MG63 (cell line): Measurements from ENCODE around the gene LRRN2. TPM values are rescaled to one million over a fixed set of nuclear protein-coding genes. Genes with fewer than 3 reads are reported as not detected.
A peak's percentile ranks its signal among the peaks of the same experiment; 100 is the strongest.

Source experiments
- DNase-seq: peaks from one replicate; pipeline ENCODE4 v3.0.0-alpha.2; 2020
- H3K27me3 ChIP-seq: fragments of 250-450 bp; sonication (Bioruptor Pico); 2 replicates; pipeline ENCODE4 v1.5.1; 2020; ENCODE audit warnings: mild to moderate bottlenecking, moderate library complexity
- H3K36me3 ChIP-seq: fragments of 250-450 bp; sonication (Bioruptor Pico); 2 replicates; pipeline ENCODE4 v1.5.1; 2020; ENCODE audit warnings: mild to moderate bottlenecking, moderate library complexity
- H3K4me3 ChIP-seq: fragments of 250-450 bp; sonication (Bioruptor Pico); 2 replicates; pipeline ENCODE4 v1.5.1; 2020; ENCODE audit warnings: mild to moderate bottlenecking, moderate library complexity
- H3K9me3 ChIP-seq: fragments of 250-450 bp; sonication (Bioruptor Pico); 2 replicates; pipeline ENCODE4 v1.5.1; 2020; ENCODE audit warnings: mild to moderate bottlenecking, moderate library complexity
- total RNA-seq: library from RNA; depleted of rRNA; stranded (reverse); fragments of >200 nt; shearing (Covaris generic); gene quantifications from 2 replicates; pipeline ENCODE4 v1.2.3, GENCODE V29; 2014; ENCODE audit warnings: low replicate concordance

The LRRN2 gene
- total RNA-seq, 1 experiment from 2014 or later, result 3.4 TPM

DNA sequence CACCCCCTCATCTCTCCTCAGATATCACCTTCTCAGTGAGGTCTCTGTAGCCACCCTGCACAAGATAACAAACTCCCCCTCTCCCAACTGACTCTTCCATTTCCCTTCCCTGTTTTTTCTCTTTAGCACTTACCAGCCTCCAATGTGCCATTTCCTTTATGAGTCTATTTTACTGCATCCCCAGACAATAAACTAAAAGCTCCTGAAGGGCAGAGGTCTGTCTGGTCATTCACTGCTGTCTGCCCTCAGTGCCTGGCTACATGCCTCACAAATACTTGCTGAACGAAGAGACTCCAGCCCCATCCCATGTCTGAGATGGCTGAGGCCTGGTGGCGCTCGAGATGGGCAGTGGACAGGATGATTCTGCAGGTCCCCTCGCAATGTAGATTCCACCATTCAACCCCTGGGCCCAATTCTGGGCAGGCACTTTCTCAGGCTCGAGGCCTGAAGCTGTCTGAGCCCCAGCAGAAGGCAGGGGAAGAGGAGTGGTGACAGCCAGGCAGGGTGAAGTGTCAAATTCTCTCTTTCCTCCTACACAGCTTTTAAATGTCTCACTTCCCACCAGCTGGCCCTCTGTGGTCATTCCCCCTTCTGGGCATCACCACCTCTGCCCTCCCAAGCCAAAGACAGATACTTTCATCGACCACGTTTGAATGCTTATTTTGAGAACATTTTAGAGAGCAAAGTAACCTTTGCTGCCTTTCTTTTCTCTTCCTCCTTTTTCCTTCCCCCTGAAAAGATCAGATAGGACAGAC is 6.6 kb downstream of the LRRN2 start:
- no peaks in the 10 kb centered on the region for H3K27me3 ChIP-seq
- H3K9me3 ChIP-seq, result no peaks in the 10 kb centered on the region
- H3K36me3 ChIP-seq, result no peaks in the 10 kb centered on the region
- DNase-seq, result no peak
- no peak overlapping the region for H3K4me3 ChIP-seq

DNA sequence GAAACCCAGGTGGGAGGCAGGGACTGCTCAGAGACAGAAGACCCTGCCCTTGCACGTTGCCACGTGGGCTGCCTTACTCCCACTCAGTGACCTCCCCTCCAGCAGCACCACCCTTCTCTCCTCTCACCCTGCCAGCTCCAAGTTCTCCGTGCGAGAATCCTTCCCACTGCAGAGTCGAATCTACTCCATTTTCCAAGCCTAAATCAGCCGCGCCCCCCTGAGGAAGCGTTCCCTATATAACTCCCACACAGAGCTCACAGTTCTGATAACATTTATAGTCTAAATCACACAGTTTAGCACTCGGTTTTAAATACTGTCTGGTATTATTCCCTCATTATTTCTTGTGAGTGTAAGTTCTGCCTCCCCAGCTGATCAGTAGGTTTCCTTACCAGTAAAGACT is 7.7 kb downstream of the LRRN2 start:
- Histone ChIP-seq H3K9me3 (no peaks in the 10 kb centered on the region), H3K27me3 (no peaks in the 10 kb centered on the region), H3K4me3 (no peak overlapping the region), H3K36me3 (no peaks in the 10 kb centered on the region)
- no peak for DNase-seq

DNA sequence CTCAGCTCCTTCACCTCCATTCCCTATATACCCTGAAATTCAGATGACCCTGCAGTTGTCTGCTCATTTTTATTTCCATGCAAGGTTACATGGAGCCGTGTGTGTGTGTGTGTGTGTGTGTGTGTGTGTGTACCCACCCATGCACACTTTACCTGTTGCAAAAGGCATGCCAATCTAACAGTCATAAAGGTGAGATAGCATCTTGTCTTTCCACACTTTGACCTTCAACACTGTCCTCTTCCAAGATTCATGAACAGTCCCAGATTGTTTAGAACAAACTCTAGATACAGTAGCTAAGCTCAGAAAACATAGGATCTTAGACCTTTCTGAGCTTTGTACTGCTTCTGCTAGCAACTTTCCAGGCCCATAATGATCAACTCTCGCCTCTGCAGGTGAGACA is 9.5 kb downstream of the LRRN2 start:
- H3K4me3 ChIP-seq, result no peak overlapping the region
- no peak for DNase-seq
- H3K9me3 ChIP-seq, result no peaks in the 10 kb centered on the region
- no peaks in the 10 kb centered on the region for H3K36me3 ChIP-seq
- no peaks in the 10 kb centered on the region for H3K27me3 ChIP-seq

DNA sequence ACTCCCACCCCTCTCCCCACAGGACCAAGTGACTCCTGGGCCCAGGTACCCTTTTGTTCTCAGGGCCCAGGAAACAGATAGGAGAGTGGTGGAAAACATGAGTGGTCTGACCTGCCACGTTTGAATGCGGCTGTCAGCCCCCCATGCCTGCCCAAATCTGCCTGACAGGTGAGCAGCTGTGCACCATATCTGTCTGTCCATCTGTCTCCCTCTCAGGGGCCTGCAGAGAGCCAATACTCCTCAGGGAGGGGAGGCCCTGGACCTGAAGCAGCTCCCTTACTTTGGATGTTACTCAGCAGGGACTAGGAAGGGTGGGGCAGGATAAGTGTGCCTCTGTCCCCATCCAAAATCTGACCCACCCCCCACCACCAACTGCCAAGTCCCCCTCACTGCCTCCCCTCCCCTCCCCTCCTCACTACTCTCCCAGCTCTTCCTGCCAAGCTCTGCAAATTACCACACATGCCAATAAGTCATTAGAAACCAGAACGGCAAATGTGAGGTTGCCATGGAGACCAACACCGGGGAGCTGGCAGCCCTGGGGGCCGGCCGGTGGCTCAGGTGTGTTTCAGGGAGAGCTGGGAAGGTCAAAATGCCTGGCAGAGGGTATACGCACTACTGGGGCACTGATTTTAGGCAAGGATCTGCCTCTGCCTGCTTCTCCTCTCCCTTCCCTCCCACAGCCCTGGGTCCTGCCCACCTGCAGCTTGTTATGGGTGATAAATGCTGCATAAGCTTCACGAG is 11.5 kb downstream of the LRRN2 start:
- no peak for DNase-seq
- Histone ChIP-seq H3K4me3 (no peak overlapping the region), H3K36me3 (no peaks in the 10 kb centered on the region), H3K9me3 (no peaks in the 10 kb centered on the region), H3K27me3 (no peaks in the 10 kb centered on the region)

DNA sequence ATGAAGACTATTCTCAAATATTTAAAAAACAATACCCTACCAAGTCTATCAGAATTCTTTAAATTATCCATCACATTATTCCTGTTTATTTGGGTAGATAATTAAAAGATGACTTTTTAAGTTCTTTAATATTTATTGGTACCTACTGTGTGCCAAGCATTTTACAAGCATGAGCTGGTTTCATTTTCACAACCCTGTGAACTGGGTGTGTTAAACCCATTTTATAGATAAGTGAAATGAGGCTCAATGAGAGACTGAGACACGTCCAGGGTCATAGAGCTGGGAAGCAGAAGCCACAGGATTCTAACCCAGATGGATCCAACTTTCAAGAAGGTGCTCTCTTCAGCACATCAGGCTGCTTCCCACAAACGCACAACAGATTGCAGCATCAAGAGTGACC is 12.3 kb downstream of the LRRN2 start:
- Histone ChIP-seq H3K36me3 (no peaks in the 10 kb centered on the region), H3K4me3 (no peak overlapping the region), H3K27me3 (no peaks in the 10 kb centered on the region), H3K9me3 (no peaks in the 10 kb centered on the region)
- DNase-seq, result no peak

DNA sequence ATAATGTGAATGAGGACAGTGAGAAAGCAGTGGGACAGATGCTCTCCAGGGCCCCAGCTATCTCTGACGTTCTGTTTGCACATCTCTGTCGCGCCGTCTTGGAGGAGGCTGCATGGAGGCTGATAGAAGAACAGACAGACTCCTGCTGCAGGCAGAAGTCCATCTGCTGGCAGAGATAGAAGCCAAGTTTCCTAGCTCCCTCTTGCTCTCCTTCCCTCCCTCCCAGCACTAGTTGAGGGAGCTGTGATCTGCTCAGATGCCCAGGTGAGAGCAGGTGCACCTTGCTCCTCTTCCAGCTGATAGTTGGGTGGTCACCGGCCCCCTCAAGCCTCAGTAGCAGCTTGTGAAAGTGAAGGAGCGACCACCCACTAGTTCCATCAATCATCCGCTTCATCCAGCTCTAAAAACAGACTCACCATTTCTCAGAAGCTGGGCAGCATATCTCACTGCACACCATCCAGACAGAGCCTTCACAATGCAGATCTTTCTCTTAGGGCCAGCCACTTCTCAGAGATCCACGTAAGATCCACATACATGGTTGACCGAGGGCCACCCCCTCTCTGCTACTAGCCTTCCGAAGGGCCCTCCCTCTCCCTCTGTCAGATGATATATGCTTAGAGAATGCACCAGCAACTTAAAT is 12.9 kb downstream of the LRRN2 start:
- no peak for DNase-seq
- Histone ChIP-seq H3K27me3 (no peaks in the 10 kb centered on the region), H3K36me3 (no peaks in the 10 kb centered on the region), H3K9me3 (no peaks in the 10 kb centered on the region), H3K4me3 (no peak overlapping the region)

DNA sequence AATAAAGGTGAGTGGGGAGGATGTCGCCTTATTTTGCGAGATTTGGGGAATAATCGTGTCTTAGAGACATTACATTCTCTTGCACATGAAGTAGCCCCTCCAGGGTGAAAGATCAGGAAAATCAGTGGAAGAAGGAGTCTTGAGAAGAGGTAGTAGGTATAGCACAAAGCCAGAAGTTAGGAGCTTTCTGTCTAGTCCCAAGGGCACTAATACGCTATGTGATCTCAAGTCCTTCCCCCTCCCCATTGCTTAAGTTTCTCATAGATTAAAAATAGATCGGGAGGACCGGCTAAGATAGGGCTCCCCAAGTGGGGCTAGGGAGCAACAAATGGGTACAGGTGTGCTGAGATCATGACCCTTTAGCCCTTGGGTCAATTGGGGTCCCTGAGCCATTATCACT is 13.5 kb downstream of the LRRN2 start:
- no peak for DNase-seq
- Histone ChIP-seq H3K4me3 (no peak overlapping the region), H3K9me3 (no peaks in the 10 kb centered on the region; the same call in 1 of the 2 replicates), H3K27me3 (no peaks in the 10 kb centered on the region), H3K36me3 (no peaks in the 10 kb centered on the region)

DNA sequence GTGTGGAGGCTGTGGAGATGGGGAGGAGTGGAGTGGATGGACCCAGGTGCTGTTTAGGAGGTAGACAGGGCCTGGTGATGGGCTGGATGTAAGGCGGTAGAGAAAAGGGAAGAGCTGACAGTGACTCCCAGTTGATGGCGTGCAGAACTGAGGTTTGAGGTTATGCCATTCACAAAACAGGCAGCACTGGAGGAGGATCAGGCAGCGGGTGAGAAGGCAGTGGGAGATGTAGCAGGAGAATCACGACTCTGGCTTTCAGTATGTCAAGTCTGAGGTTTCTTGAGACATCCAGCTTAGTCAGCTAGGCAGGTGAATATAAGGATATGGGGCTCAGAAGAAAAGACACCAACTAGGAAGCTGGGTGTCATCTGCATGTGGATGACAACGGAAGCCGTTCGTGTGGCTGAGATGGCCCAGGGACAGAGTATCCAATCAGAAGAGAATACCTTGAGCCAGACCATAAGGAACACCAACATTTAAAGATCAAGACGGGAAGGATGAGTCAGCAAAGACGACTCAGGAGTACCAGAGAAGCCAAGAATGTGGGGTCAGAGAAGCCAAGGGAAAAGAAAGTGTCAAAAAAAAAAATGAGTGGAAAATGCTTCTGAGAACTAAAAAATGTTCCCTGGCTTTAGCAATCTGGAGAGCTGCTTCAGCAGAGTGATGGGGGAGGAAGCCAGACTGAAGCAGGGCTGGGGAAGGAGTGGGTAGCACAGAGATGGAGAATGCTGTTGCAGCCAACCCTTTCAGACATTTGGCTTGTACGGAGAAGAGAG is 15.2 kb downstream of the LRRN2 start:
- DNase-seq, result peak; percentile 50
- Histone ChIP-seq H3K27me3 (no peaks in the 10 kb centered on the region), H3K9me3 (no peaks in the 10 kb centered on the region; the same call in 1 of the 2 replicates), H3K36me3 (no peaks in the 10 kb centered on the region), H3K4me3 (no peak overlapping the region)

DNA sequence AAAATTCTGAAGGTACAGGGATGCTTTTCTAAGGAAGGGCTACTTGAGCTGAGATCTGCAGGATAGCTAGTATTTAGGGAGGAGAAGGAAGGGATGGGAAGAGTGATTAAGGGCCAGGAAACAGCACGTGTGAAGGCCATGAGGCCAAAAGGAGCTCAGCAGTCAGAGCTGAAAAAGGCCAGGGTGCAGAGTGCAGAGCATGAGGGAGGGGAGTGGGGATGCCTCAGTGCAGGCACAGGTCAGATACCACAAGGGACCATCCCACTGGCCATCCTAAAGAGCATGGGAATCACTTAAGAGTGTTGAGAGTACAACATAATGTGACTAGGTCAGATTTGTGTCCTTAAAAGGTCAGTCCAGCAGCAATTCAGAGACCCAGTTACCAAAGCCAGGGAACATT is 16.0 kb downstream of the LRRN2 start:
- Histone ChIP-seq H3K36me3 (no peaks in the 10 kb centered on the region), H3K4me3 (no peak overlapping the region), H3K9me3 (no peaks in the 10 kb centered on the region; the same call in 1 of the 2 replicates), H3K27me3 (no peaks in the 10 kb centered on the region)
- DNase-seq, result no peak

DNA sequence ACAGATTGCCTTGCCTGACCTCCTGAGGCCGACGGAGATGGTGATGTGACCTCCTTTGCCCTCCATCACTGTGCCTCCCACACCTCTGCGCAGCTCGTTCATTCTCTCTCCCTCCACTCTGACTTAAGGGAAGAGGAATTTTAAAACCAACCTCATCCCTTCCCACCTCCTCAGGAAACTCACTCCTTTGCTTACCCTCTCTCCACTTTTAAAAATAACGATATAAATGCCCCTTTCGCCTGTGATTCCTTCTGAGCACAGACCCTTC is 21.2 kb downstream of the LRRN2 start:
- no peaks in the 10 kb centered on the region; the same call in 1 of the 2 replicates for H3K9me3 ChIP-seq
- no peak overlapping the region for H3K4me3 ChIP-seq
- DNase-seq, result no peak
- no peaks in the 10 kb centered on the region for H3K27me3 ChIP-seq
- no peaks in the 10 kb centered on the region for H3K36me3 ChIP-seq

DNA sequence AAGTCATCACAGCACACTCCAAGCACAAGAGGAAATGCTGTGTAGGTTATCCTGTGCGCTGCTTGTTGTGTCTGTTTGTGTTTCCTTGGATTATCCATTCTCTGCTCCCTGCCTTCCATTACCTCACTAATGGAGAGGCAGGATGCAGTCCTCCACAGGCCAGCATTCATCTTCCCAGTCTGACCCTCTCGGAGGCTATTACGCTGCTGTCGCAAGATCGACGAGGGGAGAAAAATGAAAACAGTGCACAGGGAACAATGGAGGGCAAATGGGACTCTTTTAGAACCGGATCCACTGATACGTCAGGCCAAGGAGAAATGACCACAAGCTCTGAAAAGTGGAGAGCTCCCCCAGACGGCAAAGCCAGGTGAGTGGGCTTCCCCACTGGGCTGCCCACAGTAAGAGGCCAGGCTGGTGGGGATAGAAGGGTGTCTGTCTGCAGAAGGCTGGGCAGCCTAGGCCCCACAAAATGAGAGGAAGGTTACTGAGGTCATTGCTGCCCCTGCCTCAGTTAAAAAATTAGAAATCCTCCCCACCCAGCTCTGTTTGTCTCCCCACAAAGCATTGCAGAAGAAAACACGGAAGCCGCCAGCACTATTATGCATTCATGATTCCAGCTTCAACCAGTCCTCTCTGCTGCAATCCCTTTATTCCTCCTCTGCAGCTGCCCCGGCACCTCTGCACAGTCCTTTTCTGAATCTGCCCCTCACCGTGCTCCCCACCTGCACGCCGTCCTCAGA is 21.7 kb downstream of the LRRN2 start:
- H3K4me3 ChIP-seq, result no peak overlapping the region
- H3K9me3 ChIP-seq, result no peaks in the 10 kb centered on the region; the same call in 1 of the 2 replicates
- no peaks in the 10 kb centered on the region for H3K27me3 ChIP-seq
- no peaks in the 10 kb centered on the region for H3K36me3 ChIP-seq
- DNase-seq, result no peak

DNA sequence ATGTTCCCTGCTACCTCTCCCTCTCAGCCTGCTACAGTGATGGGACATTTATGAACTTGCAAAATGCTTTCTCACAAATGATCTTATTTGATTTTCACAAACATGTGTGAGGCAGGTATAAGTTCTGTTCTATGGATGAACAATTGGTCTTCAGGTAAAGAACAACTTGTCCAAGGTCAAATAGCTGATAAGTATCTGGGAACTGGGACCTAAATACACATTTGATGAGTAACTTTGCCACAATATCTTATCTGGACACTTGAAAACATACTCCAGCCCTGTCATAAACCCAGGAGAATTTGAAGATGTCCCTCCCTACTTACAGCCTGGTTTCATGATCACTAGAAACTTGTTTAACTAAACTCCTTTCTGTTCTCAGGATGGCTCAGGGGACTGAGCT is 23.0 kb downstream of the LRRN2 start:
- no peaks in the 10 kb centered on the region for H3K36me3 ChIP-seq
- no peaks in the 10 kb centered on the region; the same call in 1 of the 2 replicates for H3K9me3 ChIP-seq
- no peak for DNase-seq
- H3K4me3 ChIP-seq, result no peak overlapping the region
- no peaks in the 10 kb centered on the region for H3K27me3 ChIP-seq

DNA sequence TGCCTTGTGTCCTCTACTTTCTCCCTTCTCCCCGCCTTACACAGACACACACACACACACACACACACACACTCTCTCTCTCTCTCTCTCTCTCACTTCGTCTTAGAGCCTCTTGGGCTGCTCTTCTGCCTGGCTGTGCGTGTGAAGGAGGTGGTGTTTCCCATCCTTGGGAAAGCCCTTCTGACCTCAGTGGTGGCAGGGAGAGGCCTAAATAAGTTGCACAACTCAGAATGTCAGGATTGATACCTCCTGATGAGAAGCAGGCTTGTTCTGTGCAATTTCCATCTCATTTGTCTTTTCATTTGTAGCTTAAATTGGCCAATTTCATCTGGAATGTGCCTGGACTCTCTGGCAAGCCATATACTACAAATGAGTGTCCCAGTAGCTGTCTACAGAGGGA is 25.0 kb downstream of the LRRN2 start:
- no peaks in the 10 kb centered on the region for H3K36me3 ChIP-seq
- H3K27me3 ChIP-seq, result no peaks in the 10 kb centered on the region
- no peak for DNase-seq
- no peaks in the 10 kb centered on the region for H3K9me3 ChIP-seq
- H3K4me3 ChIP-seq, result no peak overlapping the region

DNA sequence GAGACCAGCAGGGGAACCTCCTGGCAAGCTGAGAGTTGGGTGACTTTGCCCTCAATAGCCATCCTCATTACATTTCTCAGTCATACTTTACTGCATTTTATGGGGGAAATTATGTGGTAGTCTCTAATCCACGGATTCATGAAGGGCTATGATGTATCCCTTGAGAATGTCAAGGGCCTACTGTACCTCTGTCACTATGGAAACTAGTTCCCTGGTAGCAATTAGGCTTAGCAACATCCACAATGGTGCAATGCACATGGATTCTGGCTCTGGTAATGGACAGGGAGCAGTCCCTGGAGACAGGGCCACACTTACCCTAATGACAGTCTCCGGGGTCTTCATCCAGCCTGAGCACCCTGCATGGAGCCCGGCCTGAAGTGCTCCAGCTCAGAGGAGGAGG is 26.5 kb downstream of the LRRN2 start:
- H3K27me3 ChIP-seq, result no peaks in the 10 kb centered on the region
- H3K9me3 ChIP-seq, result no peaks in the 10 kb centered on the region
- no peak overlapping the region for H3K4me3 ChIP-seq
- H3K36me3 ChIP-seq, result no peaks in the 10 kb centered on the region
- no peak for DNase-seq

DNA sequence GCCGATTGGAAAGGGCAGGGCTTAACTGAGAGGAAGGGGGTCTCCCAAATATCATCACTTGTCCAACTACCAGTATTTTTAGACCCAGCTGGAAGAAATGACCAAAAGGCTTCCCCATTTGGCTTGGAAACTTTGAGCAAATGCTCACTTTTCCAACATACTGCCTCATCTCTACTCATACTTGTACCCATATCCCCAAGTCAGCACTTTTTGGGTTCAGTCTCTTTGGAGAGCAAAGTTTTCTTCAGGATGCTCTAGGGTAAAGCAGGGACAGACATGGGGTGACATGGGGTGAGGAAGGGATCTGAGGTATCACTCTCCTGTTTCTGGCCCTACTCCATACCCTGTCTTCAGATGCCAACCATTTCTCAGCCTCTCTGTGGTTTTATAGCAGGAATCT is 27.2 kb downstream of the LRRN2 start:
- Histone ChIP-seq H3K27me3 (no peaks in the 10 kb centered on the region), H3K9me3 (no peaks in the 10 kb centered on the region), H3K36me3 (no peaks in the 10 kb centered on the region), H3K4me3 (no peak overlapping the region)
- no peak for DNase-seq

DNA sequence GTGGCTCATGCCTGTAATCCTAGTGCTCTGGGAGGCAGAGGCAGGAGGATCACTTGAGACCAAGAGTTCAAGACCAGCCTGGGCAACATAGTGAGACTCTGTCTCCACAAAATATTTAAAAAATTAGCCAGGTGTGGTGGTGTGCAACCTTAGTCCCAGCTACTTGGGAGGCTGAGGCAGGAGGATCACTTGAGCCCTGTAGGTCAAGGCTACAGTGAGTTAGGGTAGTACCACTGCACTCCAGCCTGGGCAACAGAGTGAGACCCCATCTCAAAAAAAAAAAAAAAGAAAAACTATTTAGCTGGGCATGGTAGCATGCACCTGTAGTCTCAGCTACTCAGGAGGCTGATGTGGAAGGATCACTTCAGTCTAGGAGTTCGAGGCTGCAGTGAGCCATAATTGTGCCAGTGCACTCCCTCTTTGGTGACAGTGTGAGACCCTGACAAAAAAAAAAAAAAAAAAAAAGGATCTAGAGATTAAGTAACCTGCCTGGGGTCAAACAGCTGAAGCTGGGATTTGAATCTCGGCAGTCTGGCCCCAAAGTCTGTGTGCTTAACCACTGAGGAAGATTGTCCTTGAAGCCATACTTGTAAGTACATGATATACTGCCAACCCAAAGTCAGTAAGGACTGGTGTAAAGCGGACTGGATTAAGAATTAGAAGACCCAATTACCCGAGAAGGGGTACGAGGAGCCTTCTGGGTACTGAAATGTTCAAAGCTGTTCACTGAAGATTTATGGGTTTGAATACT is 31.8 kb downstream of the LRRN2 start:
- H3K36me3 ChIP-seq, result no peaks in the 10 kb centered on the region
- no peak overlapping the region for H3K4me3 ChIP-seq
- no peak for DNase-seq
- H3K9me3 ChIP-seq, result no peaks in the 10 kb centered on the region
- no peaks in the 10 kb centered on the region for H3K27me3 ChIP-seq
